NCI-H2029 treated with DMSO at 0.1 percent for 48 hours (cell line): Measurements from ENCODE around the gene DTYMK.

ENCODE experiments used
- DNase-seq: peaks from one replicate; lab custom pipeline; 2025; lab: John Stamatoyannopoulos, UW

The DTYMK gene

GRCh38 chr2:241645915-241646645, 40.5 kb downstream of the DTYMK start:
- DNase-seq, result no peak

GRCh38 chr2:241645056-241645914, 41.3 kb downstream of the DTYMK start:
- DNase-seq, result no peak

- DNase-seq, result no peak
Observed at GRCh38 chr2:241641631-241642030, 45.0 kb downstream of the DTYMK start.

- no peak for DNase-seq
Observed at GRCh38 chr2:241640165-241640795, 46.3 kb downstream of the DTYMK start.

GRCh38 chr2:241639385-241639784, 47.2 kb downstream of the DTYMK start:
- DNase-seq, result peak; percentile 11

GRCh38 chr2:241638940-241639339, 47.7 kb downstream of the DTYMK start:
- DNase-seq, result no peak

GRCh38 chr2:241637795-241638660, 48.6 kb downstream of the DTYMK start:
- DNase-seq, result no peak

GRCh38 chr2:241637018-241637794, 49.4 kb downstream of the DTYMK start, which contains the start of the genes ATG4B and THAP4:
Gene ATG4B (plus strand): TSS chr2:241637693. CDS start chr2:241637715, 22 bp downstream.
Gene THAP4 (minus strand): TSS chr2:241637158. CDS start chr2:241637017, 141 bp downstream.
- DNase-seq, result peak; percentile 55

GRCh38 chr2:241636182-241637017, 50.2 kb downstream of the DTYMK start:
- no peak for DNase-seq

GRCh38 chr2:241635756-241636155, 50.9 kb downstream of the DTYMK start:
- no peak for DNase-seq

- DNase-seq, result no peak
Observed at GRCh38 chr2:241633561-241633960, 53.1 kb downstream of the DTYMK start.

GRCh38 chr2:241632478-241633325, 53.9 kb downstream of the DTYMK start:
- no peak for DNase-seq

- no peak for DNase-seq
Observed at GRCh38 chr2:241629762-241630435, 56.7 kb downstream of the DTYMK start.

GRCh38 chr2:241627675-241628074, 58.9 kb downstream of the DTYMK start:
- no peak for DNase-seq
